ENCODE results near the gene AGER.

GRCh38 chr6:32131439-32131948, 52.6 kb downstream of the AGER start:
- TF ChIP-seq CTCF (conservative IDR thresholded peaks at IDR 0.05), result no peak
- no peak for TF ChIP-seq EZH2 (IDR thresholded peaks at IDR 0.05; ENCODE audit: low read depth)
